PC-9 (cell line): ENCODE data around the gene C1orf35. TPM values are rescaled to one million over a fixed set of nuclear protein-coding genes. Genes with fewer than 3 reads are reported as not detected.
A peak's percentile ranks its signal among the peaks of the same experiment; 100 is the strongest.

Source experiments
- BruUV-seq: library from RNA; stranded (reverse); fragments of 400-500 nt; replicated peaks from 2 replicates; lab custom pipeline; 2021; lab: Mats Ljungman, UMichigan
- CTCF ChIA-PET: fragments of 300-600 bp; sonication (Branson Sonifier 250); formaldehyde crosslinking; loops from one replicate; lab custom pipeline; 2022; ENCODE audit warnings: antibody characterized with exemption; lab: Charles Lee
- POLR2A ChIA-PET: fragments of 300-600 bp; sonication (Branson Sonifier 250); formaldehyde crosslinking; loops from one replicate; lab custom pipeline; 2022; ENCODE audit warnings: antibody characterized with exemption; ENCODE audit not compliant: unreplicated experiment; lab: Charles Lee
- DNase-seq, 2 experiments: peaks; one replicate each; pipeline versions ENCODE4 v3.0.0 to v3.0.0-alpha.2; 2015 to 2022; ENCODE audit warnings: mixed read lengths in 1 of 2
- H2AFZ ChIP-seq: fragments of 200-600 bp; sonication (generic); 2 replicates; pipeline ENCODE4 v1.8.1; 2017; ENCODE audit warnings: antibody characterized with exemption
- H3F3A ChIP-seq: fragments of 200-600 bp; sonication (generic); 2 replicates; pipeline ENCODE4 v1.8.1; 2017; ENCODE audit warnings: antibody characterized with exemption, mild to moderate bottlenecking, low read depth; ENCODE audit not compliant: insufficient read depth
- H3K27ac ChIP-seq: fragments of 200-600 bp; sonication (generic); 2 replicates; pipeline ENCODE4 v1.6.1; 2016; ENCODE audit warnings: mixed run types
- H3K27me3 ChIP-seq: fragments of 200-600 bp; sonication (generic); 2 replicates; pipeline ENCODE4 v1.6.1; 2016; ENCODE audit warnings: low read depth, mixed run types; ENCODE audit not compliant: insufficient read depth
- H3K36me3 ChIP-seq: fragments of 200-600 bp; sonication (generic); 2 replicates; pipeline ENCODE4 v1.6.1; 2016; ENCODE audit warnings: low read depth, mixed run types
- H3K4me1 ChIP-seq: fragments of 200-600 bp; sonication (generic); replicated peaks from 2 replicates; pipeline ENCODE4 v1.6.1; 2016; ENCODE audit warnings: mixed run types; ENCODE audit not compliant: insufficient read depth
- H3K4me2 ChIP-seq: fragments of 200-600 bp; sonication (generic); 2 replicates; pipeline ENCODE4 v1.6.1; 2017; ENCODE audit warnings: mixed run types
- H3K4me3 ChIP-seq: fragments of 200-600 bp; sonication (generic); 2 replicates; pipeline ENCODE4 v1.6.1; 2016; ENCODE audit warnings: mixed run types
- H3K79me2 ChIP-seq: fragments of 200-600 bp; sonication (generic); 2 replicates; pipeline ENCODE4 v1.6.1; 2017; ENCODE audit warnings: low read depth, mixed run types
- H3K9me2 ChIP-seq: fragments of 200-600 bp; sonication (generic); 2 replicates; pipeline ENCODE4 v1.8.1; 2017; ENCODE audit warnings: mild to moderate bottlenecking; ENCODE audit not compliant: insufficient read depth
- H3K9me3 ChIP-seq: fragments of 200-600 bp; sonication (generic); 2 replicates; pipeline ENCODE4 v1.8.1; 2016; ENCODE audit warnings: low read depth; ENCODE audit not compliant: insufficient read depth
- H4K20me1 ChIP-seq: fragments of 200-600 bp; sonication (generic); 2 replicates; pipeline ENCODE4 v1.8.1; 2017; ENCODE audit not compliant: insufficient read depth
- CTCF ChIP-seq: fragments of 200-600 bp; sonication (generic); conservative IDR thresholded peaks from 2 replicates; pipeline ENCODE4 v1.6.1; 2017; ENCODE audit warnings: mixed run types, antibody characterized with exemption, mild to moderate bottlenecking, moderate library complexity
- EZH2 ChIP-seq: fragments of 200-600 bp; sonication (generic); IDR thresholded peaks from 2 replicates; pipeline ENCODE4 v1.8.0; 2017; ENCODE audit warnings: antibody characterized with exemption, low read depth
- intact Hi-C: fragments of 100-400 bp; cut with micrococcal nuclease; formaldehyde crosslinking; loops from one replicate; pipeline ENCODE4 v1.10.0; 2022; ENCODE audit not compliant: unreplicated experiment
- total RNA-seq: library from RNA; stranded (reverse); gene quantifications from 2 replicates; pipeline ENCODE4 v1.2.3, GENCODE V29; 2021

The C1orf35 gene
- total RNA-seq, 1 experiment from 2014 or later: 26.4 TPM

GRCh38 chr1:228084797-228085196 is 18.3 kb downstream of the C1orf35 start:
- Histone ChIP-seq H3K27me3 (no peaks in the 10 kb centered on the region), H3K79me2 (peaks cover 98% of the 10 kb centered on the region), H3K9me3 (no peaks in the 10 kb centered on the region), H2AFZ (no peak overlapping the region), H3K4me2 (peak overlapping the region; percentile 100), H3K27ac (peak overlapping the region; percentile 78), H3K4me1 (peaks cover 53% of the 10 kb centered on the region), H4K20me1 (peaks cover 64% of the 10 kb centered on the region), H3K4me3 (peak overlapping the region; percentile 100), H3F3A (peaks cover 39% of the 10 kb centered on the region; the same call in 1 of the 2 replicates), H3K9me2 (no peaks in the 10 kb centered on the region), H3K36me3 (peaks cover 28% of the 10 kb centered on the region)
- DNase-seq: no peak
- intact Hi-C loops: loop anchor here (2.0 to 5.0 kb wide), 3 partner anchors 56 to 322 kb away; partner anchors contain the start of genes GUK1 and WNT3A
- TF ChIP-seq EZH2 (no peak), CTCF (no peak)
- BruUV-seq: no TSS peak
- ChIA-PET POLR2A (no interaction called here), CTCF (no interaction called here)

DNA sequence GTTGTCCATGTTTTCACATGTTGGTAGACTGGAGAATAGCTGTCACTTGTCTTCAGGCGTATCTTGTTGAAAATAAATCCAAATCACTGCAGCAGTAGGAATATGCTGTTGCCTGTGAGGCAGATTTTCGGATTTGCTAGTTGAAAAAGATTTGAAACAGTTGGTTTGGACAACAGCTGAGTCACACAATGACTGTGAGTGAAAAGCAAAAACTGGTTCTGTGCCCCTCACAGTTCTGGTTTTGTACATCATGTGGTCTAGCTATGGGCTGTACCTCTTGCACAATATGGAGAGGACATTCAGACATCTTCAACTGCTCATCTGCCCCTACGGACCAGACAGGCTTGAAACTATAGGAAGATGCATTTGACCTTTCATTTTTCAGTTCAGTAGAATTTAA is 18.8 kb downstream of the C1orf35 start:
- Histone ChIP-seq H3K4me3 (peak overlapping the region; percentile 100), H3K79me2 (peaks cover 98% of the 10 kb centered on the region), H2AFZ (no peak overlapping the region), H3K9me3 (no peaks in the 10 kb centered on the region), H4K20me1 (peaks cover 59% of the 10 kb centered on the region), H3K27me3 (no peaks in the 10 kb centered on the region), H3K27ac (peak overlapping the region; percentile 78), H3K4me1 (peaks cover 53% of the 10 kb centered on the region), H3K9me2 (no peaks in the 10 kb centered on the region), H3F3A (peaks cover 39% of the 10 kb centered on the region; the same call in 1 of the 2 replicates), H3K36me3 (peaks cover 28% of the 10 kb centered on the region), H3K4me2 (peak overlapping the region; percentile 100)
- TF ChIP-seq CTCF (no peak), EZH2 (no peak)
- no peak for DNase-seq
- CTCF ChIA-PET: no interaction called here
- intact Hi-C loops: loop anchor here (2.0 to 5.0 kb wide), 3 partner anchors 56 to 322 kb away; partner anchors contain the start of genes GUK1 and WNT3A
- no TSS peak for BruUV-seq
- POLR2A ChIA-PET: interaction anchor here (0.6 to 0.7 kb wide), 2 partner anchors 41 to 319 kb away, joined by 3 to 5 read pairs; no protein-coding TSS in a partner anchor

- Histone ChIP-seq H3K27ac (peak overlapping the region; percentile 78), H3F3A (peaks cover 39% of the 10 kb centered on the region; the same call in 1 of the 2 replicates), H3K79me2 (peaks cover 93% of the 10 kb centered on the region), H3K27me3 (no peaks in the 10 kb centered on the region), H3K9me3 (no peaks in the 10 kb centered on the region), H3K36me3 (peaks cover 27% of the 10 kb centered on the region), H3K4me3 (peak overlapping the region; percentile 100), H4K20me1 (peaks cover 57% of the 10 kb centered on the region), H2AFZ (no peak overlapping the region), H3K4me1 (peaks cover 53% of the 10 kb centered on the region), H3K9me2 (no peaks in the 10 kb centered on the region), H3K4me2 (peak overlapping the region; percentile 100)
- TF ChIP-seq EZH2 (no peak), CTCF (no peak)
- ChIA-PET POLR2A (interaction anchor here (0.6 to 0.7 kb wide), 3 partner anchors 41 to 318 kb away, joined by 3 to 6 read pairs (median 5); no protein-coding TSS in a partner anchor), CTCF (no interaction called here)
- BruUV-seq: no TSS peak
- no peak for DNase-seq
- intact Hi-C loops: loop anchor here (2.0 to 5.0 kb wide), 3 partner anchors 57 to 322 kb away; partner anchors contain the start of genes GUK1 and WNT3A
Measured at GRCh38 chr1:228083871-228084278, 19.2 kb downstream of the C1orf35 start.
